ENCODE measurements around the gene PABPN1L.

- TF ChIP-seq SIN3A (IDR thresholded peaks at IDR 0.05; ENCODE audit: borderline replicate concordance, insufficient read depth, low read length): no peak
- no peak for TF ChIP-seq POLR2AphosphoS5 (IDR thresholded peaks at IDR 0.05; ENCODE audit: low read depth, low read length)
Observed at GRCh38 chr16:88910284-88911135, 44.0 kb upstream of the PABPN1L start.

Data from PFSK-1 (cell line).